ENCODE measurements around the gene AGBL4.

AGBL4 gene

DNA sequence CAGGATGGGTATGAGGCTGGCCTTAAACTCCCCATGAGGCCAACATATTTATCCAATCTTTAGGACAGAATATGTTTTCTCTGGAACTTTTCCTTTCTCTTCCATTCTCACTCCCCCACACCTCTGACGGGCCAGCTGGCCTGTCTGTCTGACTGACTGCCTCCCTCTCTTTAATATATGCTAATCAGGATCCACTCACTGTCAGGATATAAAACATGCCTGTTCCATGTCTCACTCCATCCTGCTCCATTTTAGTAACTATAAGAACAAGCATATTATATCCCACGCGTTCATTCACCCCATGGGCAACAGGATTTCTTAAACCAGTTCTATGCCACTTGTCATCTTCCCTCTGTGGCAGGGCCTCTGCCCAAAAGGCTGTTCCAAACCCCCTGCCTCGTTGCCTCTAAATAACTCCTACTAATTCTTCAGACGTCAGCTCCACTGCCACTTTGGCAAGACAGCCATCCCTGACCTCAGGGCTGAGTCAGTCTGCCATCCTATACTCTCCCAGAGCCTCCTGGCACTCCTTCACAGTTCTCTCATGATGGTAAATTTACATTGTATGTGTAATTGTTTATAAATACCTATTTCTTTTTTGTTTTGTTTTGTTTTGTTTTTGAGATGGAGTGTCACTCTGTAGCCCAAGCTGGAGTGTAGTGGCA is 1467.4 kb downstream of the AGBL4 start:
- Histone ChIP-seq H3K27me3 (ENCODE audit: insufficient read depth, low read length) (no peaks in the 10 kb centered on the region), H3K9ac (ENCODE audit: low read depth, low read length) (no peak overlapping the region), H3K4me1 (ENCODE audit: insufficient read depth, low read length) (no peaks in the 10 kb centered on the region), H3K27ac (ENCODE audit: low read depth, low read length) (no peak overlapping the region), H3K4me3 (ENCODE audit: low read length) (no peak overlapping the region), H3K36me3 (ENCODE audit: insufficient read depth, low read length) (no peaks in the 10 kb centered on the region), H3K9me3 (ENCODE audit: insufficient read depth, low read depth, low read length) (no peaks in the 10 kb centered on the region)
- WGBS: 86% methylated on average over 5 of the region's 5 CpGs

DNA sequence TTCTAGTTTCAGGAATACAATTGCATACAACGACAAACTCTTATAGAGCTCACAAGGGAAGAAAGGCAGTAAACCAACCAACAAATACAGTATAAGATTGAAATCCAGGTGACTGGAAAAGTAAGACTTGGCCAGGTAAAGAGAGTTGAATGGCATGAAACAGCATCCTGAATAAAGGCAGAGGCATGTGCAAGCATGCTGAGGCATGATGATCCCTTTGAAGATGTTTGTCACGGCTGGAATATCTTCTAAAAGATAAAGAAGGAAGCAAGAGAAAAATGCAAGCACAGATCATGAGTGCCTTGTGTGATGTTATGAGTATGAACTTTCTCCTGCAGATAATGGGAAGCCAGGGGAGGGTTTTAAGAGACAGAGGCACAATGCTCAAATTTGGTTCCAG is 1468.5 kb downstream of the AGBL4 start:
- no peaks in the 10 kb centered on the region for H3K9me3 ChIP-seq (ENCODE audit: insufficient read depth, low read depth, low read length)
- H3K4me3 ChIP-seq (ENCODE audit: low read length): no peak overlapping the region
- no peaks in the 10 kb centered on the region for H3K27me3 ChIP-seq (ENCODE audit: insufficient read depth, low read length)
- no peaks in the 10 kb centered on the region for H3K36me3 ChIP-seq (ENCODE audit: insufficient read depth, low read length)
- no peak overlapping the region for H3K9ac ChIP-seq (ENCODE audit: low read depth, low read length)
- no peak overlapping the region for H3K27ac ChIP-seq (ENCODE audit: low read depth, low read length)
- H3K4me1 ChIP-seq (ENCODE audit: insufficient read depth, low read length): no peaks in the 10 kb centered on the region
- 82% methylated on average over 2 of the region's 2 CpGs for WGBS

DNA sequence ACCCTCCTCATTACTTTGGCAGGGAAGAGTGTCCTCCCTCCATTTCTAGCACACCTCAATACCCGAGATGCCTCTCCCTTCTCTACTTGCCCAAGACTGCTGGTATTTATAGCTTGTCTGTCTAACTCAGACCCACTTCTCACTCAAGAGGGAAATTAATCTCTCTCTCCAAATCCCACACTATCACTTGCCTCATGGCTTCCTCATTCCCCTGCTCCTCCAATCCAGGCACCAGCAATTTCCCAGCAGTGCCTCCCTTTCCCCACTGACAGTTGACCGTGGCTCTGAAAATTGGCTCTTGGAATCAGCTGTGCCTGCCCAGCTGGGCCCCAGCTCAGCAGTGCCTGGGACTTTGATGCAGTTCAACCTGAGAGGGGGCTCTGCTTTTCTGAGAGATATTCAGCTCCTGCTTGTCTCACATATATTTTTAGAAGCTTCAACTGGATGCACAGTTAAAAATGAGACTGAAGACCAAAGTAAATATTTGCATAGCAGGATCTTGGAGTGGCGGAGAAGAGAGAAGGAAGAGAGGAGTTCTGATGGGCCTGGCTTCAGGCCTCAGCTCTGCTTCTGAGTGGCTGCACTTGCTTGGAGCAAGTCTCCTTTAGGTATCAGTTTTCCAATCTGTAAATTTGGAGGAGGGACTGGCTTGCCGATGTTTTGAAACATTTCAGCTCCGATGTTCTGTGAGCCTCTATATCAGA is 1470.7 kb downstream of the AGBL4 start:
- no peaks in the 10 kb centered on the region for H3K36me3 ChIP-seq (ENCODE audit: insufficient read depth, low read length)
- WGBS: 88% methylated on average over 5 of the region's 5 CpGs
- H3K4me3 ChIP-seq (ENCODE audit: low read length): no peak overlapping the region
- H3K27ac ChIP-seq (ENCODE audit: low read depth, low read length): no peak overlapping the region
- no peaks in the 10 kb centered on the region for H3K27me3 ChIP-seq (ENCODE audit: insufficient read depth, low read length)
- 0 out of 2 replicates have a peak, but pooled peaks cover 7% of the 10 kb centered on the region for H3K4me1 ChIP-seq (ENCODE audit: insufficient read depth, low read length)
- no peaks in the 10 kb centered on the region for H3K9me3 ChIP-seq (ENCODE audit: insufficient read depth, low read depth, low read length)
- no peak overlapping the region for H3K9ac ChIP-seq (ENCODE audit: low read depth, low read length)

DNA sequence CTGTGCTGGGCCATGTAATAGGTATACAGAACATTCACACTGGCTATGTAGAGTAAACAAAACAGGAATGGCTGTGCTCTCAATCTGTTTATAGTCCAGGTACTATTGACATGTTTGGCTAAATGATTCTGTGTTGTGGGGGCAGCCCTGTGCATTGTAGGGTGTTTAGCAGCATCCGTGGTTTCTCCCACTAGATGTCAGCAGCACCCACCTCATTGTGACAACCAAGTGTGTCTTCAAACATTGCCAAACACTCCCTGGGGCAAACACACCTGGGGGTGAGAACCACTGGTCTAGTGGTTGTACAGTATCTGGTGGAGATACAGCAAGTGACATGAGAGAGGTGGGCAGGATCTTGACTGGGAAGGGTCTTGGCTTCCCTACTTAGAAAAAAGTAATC is 1471.3 kb downstream of the AGBL4 start:
- H3K9me3 ChIP-seq (ENCODE audit: insufficient read depth, low read depth, low read length): no peaks in the 10 kb centered on the region
- H3K4me1 ChIP-seq (ENCODE audit: insufficient read depth, low read length): 0 out of 2 replicates have a peak, but pooled peaks cover 7% of the 10 kb centered on the region
- no peak overlapping the region for H3K9ac ChIP-seq (ENCODE audit: low read depth, low read length)
- no peak overlapping the region for H3K27ac ChIP-seq (ENCODE audit: low read depth, low read length)
- H3K36me3 ChIP-seq (ENCODE audit: insufficient read depth, low read length): no peaks in the 10 kb centered on the region
- 43% methylated on average over 1 of the region's 1 CpG for WGBS
- H3K4me3 ChIP-seq (ENCODE audit: low read length): no peak overlapping the region
- H3K27me3 ChIP-seq (ENCODE audit: insufficient read depth, low read length): no peaks in the 10 kb centered on the region

DNA sequence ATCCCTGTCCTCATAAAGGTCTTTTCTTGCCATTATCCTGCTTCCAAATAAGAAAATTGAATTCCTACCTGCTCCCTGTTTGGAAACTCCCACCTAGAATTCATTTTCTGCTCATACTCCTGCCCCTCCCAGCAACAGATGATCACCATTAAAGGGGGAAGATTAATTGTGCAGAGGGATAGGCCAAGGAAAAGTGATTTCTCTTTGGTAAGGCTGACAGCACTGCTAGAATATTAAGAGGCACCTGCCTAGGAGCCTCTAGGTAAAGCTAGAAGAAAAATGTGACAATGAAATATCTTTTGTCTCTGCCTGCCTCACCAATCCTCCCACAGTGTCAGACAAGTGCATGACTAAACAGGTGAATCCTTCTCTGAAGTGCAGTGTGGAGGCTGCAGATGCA is 1474.8 kb downstream of the AGBL4 start:
- Histone ChIP-seq H3K4me1 (ENCODE audit: insufficient read depth, low read length) (0 out of 2 replicates have a peak, but pooled peaks cover 7% of the 10 kb centered on the region), H3K27me3 (ENCODE audit: insufficient read depth, low read length) (no peaks in the 10 kb centered on the region), H3K36me3 (ENCODE audit: insufficient read depth, low read length) (no peaks in the 10 kb centered on the region), H3K9me3 (ENCODE audit: insufficient read depth, low read depth, low read length) (no peaks in the 10 kb centered on the region), H3K4me3 (ENCODE audit: low read length) (no peak overlapping the region), H3K27ac (ENCODE audit: low read depth, low read length) (no peak overlapping the region), H3K9ac (ENCODE audit: low read depth, low read length) (no peak overlapping the region)

DNA sequence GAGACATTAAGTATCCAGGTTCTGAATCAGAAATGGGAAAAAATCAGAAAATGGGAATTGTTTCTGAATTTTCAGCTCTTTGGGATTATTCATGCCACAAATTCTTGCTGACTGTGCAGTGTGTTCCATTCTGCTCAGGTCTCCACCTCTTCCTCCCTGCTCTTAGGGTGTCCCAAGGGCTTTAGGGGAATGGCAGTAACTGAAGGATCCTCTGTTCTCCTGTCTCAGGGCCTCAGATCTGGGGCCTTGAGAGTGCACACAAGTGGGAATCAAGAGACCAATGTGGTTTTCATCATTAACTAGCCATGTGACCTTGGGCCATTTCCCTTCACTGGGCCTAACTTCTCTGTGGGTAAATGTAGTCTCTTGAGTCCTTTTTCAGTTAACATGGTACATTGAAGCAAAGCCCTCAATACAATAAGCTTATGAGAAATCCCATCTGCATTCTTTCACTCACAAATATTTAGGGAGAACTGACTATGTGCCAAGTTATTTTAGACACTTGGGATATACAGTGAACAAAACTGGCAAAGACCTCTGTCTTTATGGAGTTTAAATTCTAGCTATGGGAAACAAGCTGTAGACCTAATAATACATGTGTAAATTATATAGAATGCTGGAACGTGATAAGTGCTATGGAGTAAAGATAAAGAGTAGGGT is 1476.1 kb downstream of the AGBL4 start:
- H3K9me3 ChIP-seq (ENCODE audit: insufficient read depth, low read depth, low read length): no peaks in the 10 kb centered on the region
- H3K4me3 ChIP-seq (ENCODE audit: low read length): no peak overlapping the region
- WGBS: 86% methylated on average over 1 of the region's 1 CpG
- no peaks in the 10 kb centered on the region for H3K36me3 ChIP-seq (ENCODE audit: insufficient read depth, low read length)
- H3K27me3 ChIP-seq (ENCODE audit: insufficient read depth, low read length): no peaks in the 10 kb centered on the region
- no peak overlapping the region for H3K27ac ChIP-seq (ENCODE audit: low read depth, low read length)
- H3K4me1 ChIP-seq (ENCODE audit: insufficient read depth, low read length): 0 out of 2 replicates have a peak, but pooled peaks cover 7% of the 10 kb centered on the region
- H3K9ac ChIP-seq (ENCODE audit: low read depth, low read length): no peak overlapping the region

DNA sequence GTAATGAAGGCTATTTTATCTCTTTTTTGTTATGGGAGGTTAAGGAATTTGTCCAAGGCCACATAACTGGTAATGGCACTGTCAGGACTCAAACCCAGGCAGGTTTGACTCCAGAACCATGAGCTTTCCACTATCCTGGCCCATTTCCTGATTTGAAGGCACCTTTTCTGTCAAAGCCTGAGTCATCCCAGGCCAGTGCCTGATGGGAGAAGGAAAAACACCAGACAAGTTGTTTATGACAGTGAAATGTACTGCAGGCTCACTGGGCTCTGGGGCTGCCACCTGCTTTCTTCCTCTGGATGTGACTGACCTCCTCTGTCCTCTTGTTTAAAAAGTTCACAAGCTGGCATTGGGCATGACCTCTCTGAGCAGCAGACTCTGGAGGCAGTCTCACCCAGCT is 1479.9 kb downstream of the AGBL4 start:
- Histone ChIP-seq H3K4me3 (ENCODE audit: low read length) (no peak overlapping the region), H3K27me3 (ENCODE audit: insufficient read depth, low read length) (no peaks in the 10 kb centered on the region), H3K4me1 (ENCODE audit: insufficient read depth, low read length) (no peaks in the 10 kb centered on the region), H3K9me3 (ENCODE audit: insufficient read depth, low read depth, low read length) (no peaks in the 10 kb centered on the region), H3K36me3 (ENCODE audit: insufficient read depth, low read length) (no peaks in the 10 kb centered on the region), H3K9ac (ENCODE audit: low read depth, low read length) (no peak overlapping the region), H3K27ac (ENCODE audit: low read depth, low read length) (no peak overlapping the region)

DNA sequence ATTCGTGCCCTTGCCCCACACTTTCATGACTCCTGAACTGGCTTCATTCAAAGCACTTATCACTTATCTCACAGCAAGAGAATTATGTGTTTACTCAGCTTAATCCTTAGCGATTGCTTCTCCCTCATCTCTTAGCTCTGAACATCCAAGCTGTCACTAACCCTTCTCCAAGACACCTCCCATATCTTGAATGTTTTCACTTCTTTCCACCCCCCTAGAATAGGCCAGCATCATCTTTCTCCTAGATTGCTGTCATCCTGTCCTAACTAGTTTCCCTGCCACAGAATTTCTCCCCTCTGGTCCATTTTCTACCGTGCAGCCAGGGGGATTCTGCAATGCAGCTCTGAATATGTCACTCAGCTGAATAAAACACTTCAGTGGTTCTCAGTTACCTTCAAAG is 1483.2 kb downstream of the AGBL4 start:
- Histone ChIP-seq H3K4me1 (ENCODE audit: insufficient read depth, low read length) (no peaks in the 10 kb centered on the region), H3K4me3 (ENCODE audit: low read length) (no peak overlapping the region), H3K36me3 (ENCODE audit: insufficient read depth, low read length) (no peaks in the 10 kb centered on the region), H3K9me3 (ENCODE audit: insufficient read depth, low read depth, low read length) (no peaks in the 10 kb centered on the region), H3K27me3 (ENCODE audit: insufficient read depth, low read length) (no peaks in the 10 kb centered on the region), H3K27ac (ENCODE audit: low read depth, low read length) (no peak overlapping the region), H3K9ac (ENCODE audit: low read depth, low read length) (no peak overlapping the region)
- WGBS: 75% methylated on average over 3 of the region's 3 CpGs

DNA sequence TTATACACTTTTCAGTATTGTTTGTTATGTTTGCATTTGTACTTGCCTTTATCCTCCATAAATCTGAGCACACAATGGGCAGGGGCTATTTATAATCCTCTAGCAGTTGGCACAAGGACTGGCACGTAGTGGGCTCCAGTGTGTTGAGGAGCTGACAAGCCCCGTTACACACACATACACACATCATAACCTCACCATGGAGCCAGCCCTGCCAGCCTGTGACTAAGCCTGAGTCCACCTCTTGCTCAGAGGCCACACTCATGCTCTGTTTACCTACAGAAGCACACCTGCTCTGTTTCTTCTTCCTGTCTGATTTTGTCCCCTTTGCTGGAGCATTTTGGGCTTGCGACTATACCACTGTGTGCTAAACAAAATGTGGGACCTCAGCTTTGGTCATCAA is 1487.3 kb downstream of the AGBL4 start:
- H3K4me3 ChIP-seq (ENCODE audit: low read length): no peak overlapping the region
- H3K27ac ChIP-seq (ENCODE audit: low read depth, low read length): no peak overlapping the region
- peaks cover 17% of the 10 kb centered on the region for H3K4me1 ChIP-seq (ENCODE audit: insufficient read depth, low read length)
- no peak overlapping the region for H3K9ac ChIP-seq (ENCODE audit: low read depth, low read length)
- H3K9me3 ChIP-seq (ENCODE audit: insufficient read depth, low read depth, low read length): no peaks in the 10 kb centered on the region
- H3K27me3 ChIP-seq (ENCODE audit: insufficient read depth, low read length): no peaks in the 10 kb centered on the region
- 94% methylated on average over 3 of the region's 3 CpGs for WGBS
- H3K36me3 ChIP-seq (ENCODE audit: insufficient read depth, low read length): no peaks in the 10 kb centered on the region

DNA sequence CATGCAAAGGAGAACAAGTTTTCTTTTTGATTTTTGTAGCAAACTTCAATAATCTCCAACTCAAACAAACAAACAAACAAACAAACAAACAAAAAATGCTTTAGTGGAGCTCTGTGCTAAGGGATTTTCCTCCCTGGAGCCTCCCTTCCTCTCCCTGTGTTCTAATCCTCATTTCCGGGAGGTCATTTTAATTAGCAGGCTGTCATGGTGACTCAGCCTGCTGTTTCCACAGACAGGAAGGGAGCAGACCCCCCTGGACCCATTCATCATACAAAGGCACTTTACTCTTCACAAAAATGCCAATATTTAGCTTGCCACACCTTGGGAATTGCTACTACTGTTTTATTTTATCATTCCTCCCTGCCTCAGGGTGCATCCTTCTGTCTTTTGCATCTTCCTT is 1490.8 kb downstream of the AGBL4 start:
- Histone ChIP-seq H3K9ac (ENCODE audit: low read depth, low read length) (no peak overlapping the region; the same call in 1 of the 2 replicates), H3K27me3 (ENCODE audit: insufficient read depth, low read length) (no peaks in the 10 kb centered on the region), H3K4me1 (ENCODE audit: insufficient read depth, low read length) (peaks cover 17% of the 10 kb centered on the region), H3K4me3 (ENCODE audit: low read length) (no peak overlapping the region), H3K9me3 (ENCODE audit: insufficient read depth, low read depth, low read length) (no peaks in the 10 kb centered on the region), H3K36me3 (ENCODE audit: insufficient read depth, low read length) (no peaks in the 10 kb centered on the region), H3K27ac (ENCODE audit: low read depth, low read length) (peak overlapping the region; percentile 19; the same call in 1 of the 2 replicates)
- 30% methylated on average over 1 of the region's 1 CpG for WGBS

DNA sequence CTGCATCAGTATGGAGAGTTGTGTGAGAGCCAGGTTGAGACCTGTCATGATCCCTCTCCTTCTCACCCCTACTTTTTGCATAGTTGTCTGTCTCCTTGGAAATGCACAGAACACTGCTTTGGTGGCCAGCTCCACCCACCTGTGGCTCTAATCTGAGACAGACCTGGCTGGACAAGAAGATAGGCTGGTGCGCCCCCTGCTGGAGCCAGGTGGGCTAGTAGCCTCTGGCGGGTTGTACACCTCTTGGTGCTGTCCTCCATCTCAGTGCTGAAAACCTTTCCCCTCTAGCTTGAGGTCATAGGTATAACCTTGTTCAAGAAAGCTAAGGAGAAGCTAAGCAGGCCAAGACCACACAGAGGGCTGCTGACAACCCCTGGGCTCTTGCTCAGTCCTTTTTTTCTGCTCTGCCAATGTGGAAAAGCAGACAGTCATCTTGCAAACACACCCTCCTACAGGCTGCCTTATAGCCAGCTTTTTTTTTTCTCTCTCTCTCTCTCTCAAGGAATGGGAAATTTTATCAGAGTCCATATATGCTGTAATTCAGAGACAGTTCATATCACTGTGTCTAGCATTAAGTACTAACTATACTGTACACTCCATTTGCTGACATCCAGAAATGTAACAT is 1492.9 kb downstream of the AGBL4 start:
- Histone ChIP-seq H3K4me1 (ENCODE audit: insufficient read depth, low read length) (peaks cover 28% of the 10 kb centered on the region), H3K9ac (ENCODE audit: low read depth, low read length) (no peak overlapping the region), H3K27ac (ENCODE audit: low read depth, low read length) (no peak overlapping the region), H3K4me3 (ENCODE audit: low read length) (no peak overlapping the region), H3K27me3 (ENCODE audit: insufficient read depth, low read length) (no peaks in the 10 kb centered on the region), H3K36me3 (ENCODE audit: insufficient read depth, low read length) (no peaks in the 10 kb centered on the region), H3K9me3 (ENCODE audit: insufficient read depth, low read depth, low read length) (no peaks in the 10 kb centered on the region)
- 0% methylated on average over 2 of the region's 2 CpGs for WGBS
